HEK293T (cell line): Measurements from ENCODE around the gene BCL7A.

Experiments
- CTCF ChIA-PET: fragments of 350-600 bp; formaldehyde crosslinking; extraction: SDS; loops from one replicate; lab custom pipeline; 2021; ENCODE audit warnings: antibody characterized with exemption, inconsistent platforms; lab: Yijun Ruan, JAX
- POLR2A ChIA-PET: fragments of 350-600 bp; formaldehyde crosslinking; extraction: SDS; loops from one replicate; lab custom pipeline; 2020; ENCODE audit warnings: antibody characterized with exemption, inconsistent platforms; lab: Yijun Ruan, JAX
- DNase-seq: peaks from one replicate; pipeline ENCODE4 v3.0.0; 2012; ENCODE audit warnings: mixed read lengths; ENCODE audit errors: extremely low spot score
- ARNT ChIP-seq: fragments of 450-650 bp; IDR thresholded peaks from 2 replicates; pipeline ENCODE4 v1.6.1; 2017; ENCODE audit warnings: mild to moderate bottlenecking
- BHLHE40 ChIP-seq: fragments of 450-650 bp; IDR thresholded peaks from 2 replicates; pipeline ENCODE4 v1.6.1; 2016; ENCODE audit warnings: mild to moderate bottlenecking, moderate library complexity, borderline replicate concordance
- CTBP1 ChIP-seq: fragments of 450-650 bp; IDR thresholded peaks from 2 replicates; pipeline ENCODE4 v1.6.1; 2016; ENCODE audit warnings: borderline replicate concordance
- ELF4 ChIP-seq: fragments of 450-650 bp; IDR thresholded peaks from 2 replicates; pipeline ENCODE4 v1.6.1; 2017; ENCODE audit warnings: antibody characterized with exemption
- FOXA1 ChIP-seq: fragments of 450-650 bp; IDR thresholded peaks from 2 replicates; pipeline ENCODE4 v1.6.1; 2016; ENCODE audit warnings: mild to moderate bottlenecking
- FOXK2 ChIP-seq: fragments of 450-650 bp; IDR thresholded peaks from 2 replicates; pipeline ENCODE4 v1.6.1; 2016; ENCODE audit warnings: mild to moderate bottlenecking
- FOXM1 ChIP-seq: fragments of 450-650 bp; IDR thresholded peaks from 2 replicates; pipeline ENCODE4 v1.6.1; 2017; ENCODE audit warnings: mild to moderate bottlenecking, borderline replicate concordance
- HDGF ChIP-seq: fragments of 450-650 bp; IDR thresholded peaks from 2 replicates; pipeline ENCODE4 v1.6.1; 2017; ENCODE audit warnings: antibody characterized with exemption, borderline replicate concordance
- L3MBTL2 ChIP-seq: fragments of 450-650 bp; conservative IDR thresholded peaks from 2 replicates; pipeline ENCODE4 v1.6.1; 2016; ENCODE audit warnings: mild to moderate bottlenecking
- LEF1 ChIP-seq: fragments of 450-650 bp; IDR thresholded peaks from 2 replicates; pipeline ENCODE4 v1.6.1; 2017; ENCODE audit warnings: mild to moderate bottlenecking, borderline replicate concordance
- NFRKB ChIP-seq: fragments of 450-650 bp; IDR thresholded peaks from 2 replicates; pipeline ENCODE4 v1.6.1; 2016; ENCODE audit warnings: mild to moderate bottlenecking, moderate library complexity
- PKNOX1 ChIP-seq: fragments of 450-650 bp; IDR thresholded peaks from 2 replicates; pipeline ENCODE4 v1.6.1; 2016
- SP1 ChIP-seq: fragments of 450-650 bp; IDR thresholded peaks from 2 replicates; pipeline ENCODE4 v1.6.1; 2017
- SUZ12 ChIP-seq: fragments of 450-650 bp; IDR thresholded peaks from 2 replicates; pipeline ENCODE4 v1.6.1; 2016; ENCODE audit warnings: mild to moderate bottlenecking
- TARDBP ChIP-seq: fragments of 450-650 bp; IDR thresholded peaks from 2 replicates; pipeline ENCODE4 v1.6.1; 2016
- ZNF384 ChIP-seq: fragments of 450-650 bp; IDR thresholded peaks from 2 replicates; pipeline ENCODE4 v1.6.1; 2016

BCL7A gene

DNA sequence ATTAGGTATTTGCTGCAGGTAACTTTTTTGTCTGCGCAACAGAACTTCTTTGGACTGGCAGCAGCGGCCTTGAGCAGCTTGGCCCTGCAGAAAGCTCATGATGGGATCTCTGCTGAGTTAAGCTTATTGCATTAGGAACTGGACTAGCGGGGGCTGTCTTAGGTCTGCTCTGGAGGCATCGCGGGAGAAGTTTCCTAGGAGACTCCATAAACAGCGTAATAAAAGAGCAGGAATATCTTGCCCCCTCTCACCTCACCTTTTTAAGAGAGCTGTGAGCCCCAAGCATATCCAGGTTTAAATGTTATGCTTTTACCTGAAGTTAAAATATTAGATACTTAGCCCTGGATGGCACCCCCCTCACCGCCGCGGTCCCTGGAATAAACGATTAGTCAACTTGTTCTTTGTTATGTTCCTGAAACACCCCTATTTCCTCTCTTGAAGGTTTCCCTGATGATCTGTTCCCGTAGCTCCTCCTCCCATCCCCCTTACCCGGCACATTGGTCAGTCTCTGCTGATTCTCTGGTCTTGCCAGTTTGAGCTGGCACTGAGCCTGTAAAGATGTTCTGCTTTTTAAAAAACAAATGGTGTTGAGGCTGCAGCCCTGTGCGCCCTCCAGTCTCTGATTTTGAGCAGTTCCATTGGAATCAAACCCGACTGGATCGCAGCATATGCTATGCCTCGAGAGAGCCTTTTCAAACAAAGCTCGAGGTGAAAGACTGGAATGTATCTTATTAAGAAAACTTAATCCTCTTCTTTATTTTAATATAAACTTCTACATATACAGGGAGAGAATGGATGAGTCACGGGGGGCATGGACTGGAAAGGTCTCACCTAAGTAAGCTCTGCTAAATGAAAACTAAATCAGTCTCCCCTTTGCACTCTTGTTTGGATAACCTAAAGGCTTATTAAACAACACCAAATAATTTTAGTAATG is 58.7 kb downstream of the BCL7A start:
- ChIA-PET POLR2A (interaction anchor here (1.0 kb wide), 1 partner anchor 17 kb away, joined by 3 read pairs; no protein-coding TSS in a partner anchor), CTCF (interaction anchor here (0.9 kb wide), 2 partner anchors 17 to 43 kb away, joined by 3 read pairs; no protein-coding TSS in a partner anchor)
- DNase-seq = no peak
- TF ChIP-seq FOXK2 = no peak
- TF ChIP-seq NFRKB = no peak
- no peak for TF ChIP-seq HDGF
- no peak for TF ChIP-seq TARDBP
- TF ChIP-seq CTBP1 = no peak
- no peak for TF ChIP-seq L3MBTL2
- TF ChIP-seq LEF1 = no peak
- TF ChIP-seq BHLHE40 = no peak
- TF ChIP-seq FOXA1 = no peak
- TF ChIP-seq ARNT = no peak
- TF ChIP-seq SUZ12 = no peak
- TF ChIP-seq PKNOX1 = no peak
- no peak for TF ChIP-seq FOXM1
- TF ChIP-seq ZNF384 = no peak
- TF ChIP-seq ELF4 = no peak

DNA sequence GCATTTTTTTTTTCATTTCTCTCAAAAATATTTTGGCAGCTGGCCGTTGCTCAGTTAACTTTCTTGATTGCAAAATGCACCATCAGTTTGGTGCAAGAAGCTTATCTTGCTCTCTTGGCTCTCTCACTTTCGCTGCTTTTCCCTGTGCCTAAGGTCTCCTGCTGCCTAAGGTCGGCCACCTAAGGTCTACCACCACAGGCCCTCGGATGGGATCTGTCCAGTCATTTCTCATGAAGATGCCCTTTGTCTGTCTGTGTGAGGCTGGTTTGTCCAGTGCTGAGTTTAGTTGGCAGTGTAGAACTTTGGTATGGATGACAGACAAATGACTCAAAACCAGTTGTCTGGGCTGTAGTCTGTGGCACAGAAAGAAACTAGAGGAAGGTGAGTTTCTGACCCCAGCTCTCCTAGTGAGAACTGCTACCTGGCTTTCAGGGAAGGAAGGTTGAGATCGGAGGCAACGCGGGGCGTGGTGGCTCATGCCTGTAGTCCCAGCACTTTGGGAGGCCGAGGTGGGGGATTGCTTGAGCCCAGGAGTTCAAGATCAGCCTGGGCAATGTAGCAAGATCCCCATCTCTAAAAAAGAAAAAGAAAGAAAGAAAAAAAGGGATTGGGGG is 59.5 kb downstream of the BCL7A start:
- POLR2A ChIA-PET = interaction anchor here (1.0 kb wide), 1 partner anchor 18 kb away, joined by 3 read pairs; no protein-coding TSS in a partner anchor
- no peak for DNase-seq
- CTCF ChIA-PET = interaction anchor here (0.9 kb wide), 1 partner anchor 42 kb away, joined by 3 read pairs; no protein-coding TSS in a partner anchor
- no peak for TF ChIP-seq HDGF
- TF ChIP-seq PKNOX1 = no peak
- no peak for TF ChIP-seq FOXA1
- TF ChIP-seq SUZ12 = no peak
- TF ChIP-seq TARDBP = no peak

GRCh38 chr12:122081697-122082221 is 60.1 kb downstream of the BCL7A start:
- CTCF ChIA-PET = no interaction called here
- TF ChIP-seq CTBP1 = no peak
- no peak for TF ChIP-seq ARNT
- TF ChIP-seq SP1 = no peak
- no peak for TF ChIP-seq NFRKB
- TF ChIP-seq HDGF = no peak
- TF ChIP-seq L3MBTL2 = no peak
- no peak for TF ChIP-seq SUZ12
- no peak for TF ChIP-seq PKNOX1
- TF ChIP-seq FOXA1 = no peak
- no peak for TF ChIP-seq FOXM1
- TF ChIP-seq FOXK2 = no peak
- TF ChIP-seq ZNF384 = no peak
- no peak for TF ChIP-seq ELF4
- no peak for TF ChIP-seq LEF1
- TF ChIP-seq BHLHE40 = no peak
- TF ChIP-seq TARDBP = no peak
- no peak for DNase-seq
- POLR2A ChIA-PET = interaction anchor here (1.2 kb wide), 1 partner anchor 15 kb away, joined by 4 read pairs; no protein-coding TSS in a partner anchor

DNA sequence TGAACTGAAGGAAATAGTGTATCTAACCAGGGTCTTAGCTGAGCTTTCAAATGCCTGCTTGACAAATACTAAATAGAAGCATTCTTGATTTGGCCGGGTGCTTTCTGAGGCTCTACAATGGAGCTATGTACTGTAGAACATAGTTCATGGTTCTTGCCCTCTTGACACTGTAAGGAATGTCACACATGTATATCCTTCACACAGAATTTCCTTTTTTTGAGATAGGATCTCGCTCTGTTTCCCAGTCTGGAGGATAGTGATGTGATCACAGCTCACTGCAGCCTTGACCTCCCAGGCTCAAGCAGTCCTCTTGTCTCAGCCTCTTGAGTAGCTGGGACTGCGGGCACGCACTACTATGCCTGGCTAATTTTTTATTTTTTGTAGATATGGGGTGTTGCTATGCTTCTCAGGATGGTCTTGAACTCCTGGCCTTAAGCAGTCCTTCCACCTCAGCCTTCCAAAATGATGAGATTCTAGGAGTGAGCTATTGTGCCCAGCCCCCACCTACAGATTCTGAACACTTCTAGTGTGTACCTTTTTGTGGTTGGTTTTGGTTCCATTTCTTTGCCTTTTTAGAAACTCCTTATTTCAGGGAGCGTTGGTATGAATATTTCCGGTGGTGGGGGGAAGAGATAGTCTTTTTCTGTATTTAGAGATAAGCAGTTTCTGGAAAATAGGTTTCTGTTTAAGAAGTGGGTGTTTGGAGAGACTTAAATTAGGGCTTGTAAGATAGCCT is 61.1 kb downstream of the BCL7A start:
- TF ChIP-seq FOXK2 = no peak
- no peak for TF ChIP-seq HDGF
- TF ChIP-seq PKNOX1 = no peak
- no peak for TF ChIP-seq FOXM1
- TF ChIP-seq SP1 = no peak
- TF ChIP-seq LEF1 = no peak
- no peak for TF ChIP-seq SUZ12
- TF ChIP-seq FOXA1 = no peak
- no peak for TF ChIP-seq ZNF384
- no peak for TF ChIP-seq NFRKB
- no peak for TF ChIP-seq L3MBTL2
- TF ChIP-seq ELF4 = no peak
- no peak for DNase-seq
- POLR2A ChIA-PET = interaction anchor here (1.2 kb wide), 1 partner anchor 14 kb away, joined by 4 read pairs; no protein-coding TSS in a partner anchor
- CTCF ChIA-PET = no interaction called here
